COR-L47 (cell line): ENCODE measurements around the gene PCDH11X.
"Not testable (repeated sequence)": the region's sequence is repeated elsewhere in the genome, so short reads cannot be mapped to it uniquely, and the experiment has no call there.

Experiments
- DNase-seq: peaks from one replicate; lab custom pipeline; 2025; lab: John Stamatoyannopoulos, UW

The PCDH11X gene

GRCh38 chrX:91779135-91779534, at the start of gene PCDH11X:
TSS of gene PCDH11X (plus strand) at chrX:91779375. CDS start at chrX:91835505, 56,130 bp downstream.
- not testable (repeated sequence) for DNase-seq

GRCh38 chrX:91747446-91747845, 31.7 kb upstream of the PCDH11X start:
- not testable (repeated sequence) for DNase-seq

GRCh38 chrX:91753022-91753421, 26.2 kb upstream of the PCDH11X start:
- not testable (repeated sequence) for DNase-seq

- not testable (repeated sequence) for DNase-seq
Observed at GRCh38 chrX:91770619-91771488, 8.3 kb upstream of the PCDH11X start.

GRCh38 chrX:91773943-91774342, 5.2 kb upstream of the PCDH11X start:
- not testable (repeated sequence) for DNase-seq

GRCh38 chrX:91780008-91780407, 833 bp downstream of the PCDH11X start:
- DNase-seq: not testable (repeated sequence)

GRCh38 chrX:91780698-91781097, 1.5 kb downstream of the PCDH11X start:
- DNase-seq: not testable (repeated sequence)

- DNase-seq: not testable (repeated sequence)
Observed at GRCh38 chrX:91781553-91782298, 2.6 kb downstream of the PCDH11X start.

GRCh38 chrX:91782825-91783224, 3.6 kb downstream of the PCDH11X start:
- not testable (repeated sequence) for DNase-seq

GRCh38 chrX:91817537-91817936, 38.4 kb downstream of the PCDH11X start:
- not testable (repeated sequence) for DNase-seq

- not testable (repeated sequence) for DNase-seq
Observed at GRCh38 chrX:91825321-91825720, 46.1 kb downstream of the PCDH11X start.
